Measurements from ENCODE around the gene LPIN1.
A peak's percentile ranks its signal among the peaks of the same experiment; 100 is the strongest.
"Not testable (repeated sequence)": the region's sequence is repeated elsewhere in the genome, so short reads cannot be mapped to it uniquely, and the experiment has no call there.

LPIN1 gene

DNA sequence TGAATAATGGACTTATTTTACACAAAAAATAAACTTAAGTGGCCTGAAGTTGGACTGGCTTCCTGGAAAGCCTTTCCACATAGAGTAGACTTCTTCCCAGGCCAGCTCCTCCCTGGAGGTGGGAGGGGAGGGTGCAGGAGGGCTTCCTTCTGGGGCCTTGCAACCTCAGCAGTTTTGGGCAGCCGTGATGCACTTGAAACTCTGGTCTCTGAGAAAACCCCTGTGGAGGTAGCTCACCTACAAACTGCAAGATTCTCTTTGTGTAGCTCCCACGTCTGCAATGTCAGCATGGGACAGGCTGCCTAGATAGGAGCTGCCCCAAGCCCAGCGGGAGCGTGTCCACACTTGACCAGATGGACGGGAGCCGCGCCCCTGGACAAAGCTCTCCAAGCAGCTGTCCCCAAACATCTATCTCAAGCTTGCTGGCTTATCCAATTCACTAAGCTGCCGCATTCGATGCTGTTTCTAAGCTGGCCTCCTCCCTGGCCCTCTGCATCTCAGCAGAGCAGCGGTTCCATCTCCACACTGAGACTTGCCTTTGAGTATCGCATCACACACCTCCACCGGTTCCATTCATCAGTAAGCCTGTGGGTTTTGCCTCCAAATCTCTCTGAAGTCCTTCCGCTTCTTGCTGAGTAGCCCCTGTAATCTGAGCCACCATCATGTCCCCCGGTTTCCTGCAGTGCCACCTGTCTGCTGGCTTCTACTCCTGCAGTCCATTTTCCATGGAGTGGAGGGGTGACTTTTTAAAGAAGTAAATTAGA is 1.6 kb upstream of the LPIN1 start:
- no peak for DNase-seq (ENCODE audit: low read depth in 2 of 2)

DNA sequence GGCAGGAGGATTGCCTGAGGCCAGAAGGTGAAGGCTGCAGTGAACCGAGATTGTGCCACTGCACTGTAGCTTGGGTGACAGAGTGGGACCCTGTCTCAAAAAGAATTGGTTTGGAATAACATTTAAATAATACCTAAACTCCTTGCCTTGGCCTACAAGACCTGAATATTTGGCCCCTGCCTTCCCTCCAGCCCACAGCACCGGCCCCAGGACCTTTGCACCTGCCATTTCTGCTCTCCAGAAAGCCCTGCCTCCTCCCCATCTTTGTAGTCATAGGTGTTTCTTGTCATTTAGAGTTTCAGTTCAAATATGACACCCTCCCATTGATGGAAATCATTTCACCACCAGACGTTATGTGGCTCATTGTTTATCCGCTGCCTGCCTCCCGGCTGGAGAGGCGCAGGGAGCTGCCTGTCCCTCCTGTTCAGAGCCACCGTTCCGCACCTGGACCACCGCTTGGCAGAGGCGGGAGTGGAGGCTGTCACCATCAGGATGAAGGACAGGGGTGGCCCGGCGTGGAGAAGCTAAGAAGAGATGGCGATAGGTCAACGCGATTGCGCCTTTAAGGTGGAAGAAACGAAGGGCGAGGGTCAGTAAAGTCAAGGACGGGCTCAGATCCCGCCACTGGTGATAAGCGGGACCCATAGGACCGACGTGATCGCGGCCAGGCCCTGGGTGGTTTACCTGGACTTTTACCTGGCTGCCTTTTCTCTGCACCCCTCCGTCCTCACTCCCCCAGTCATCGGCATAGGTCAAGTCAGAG is 638 bp upstream of the LPIN1 start:
- DNase-seq (ENCODE audit: low read depth in 2 of 2): no peak

DNA sequence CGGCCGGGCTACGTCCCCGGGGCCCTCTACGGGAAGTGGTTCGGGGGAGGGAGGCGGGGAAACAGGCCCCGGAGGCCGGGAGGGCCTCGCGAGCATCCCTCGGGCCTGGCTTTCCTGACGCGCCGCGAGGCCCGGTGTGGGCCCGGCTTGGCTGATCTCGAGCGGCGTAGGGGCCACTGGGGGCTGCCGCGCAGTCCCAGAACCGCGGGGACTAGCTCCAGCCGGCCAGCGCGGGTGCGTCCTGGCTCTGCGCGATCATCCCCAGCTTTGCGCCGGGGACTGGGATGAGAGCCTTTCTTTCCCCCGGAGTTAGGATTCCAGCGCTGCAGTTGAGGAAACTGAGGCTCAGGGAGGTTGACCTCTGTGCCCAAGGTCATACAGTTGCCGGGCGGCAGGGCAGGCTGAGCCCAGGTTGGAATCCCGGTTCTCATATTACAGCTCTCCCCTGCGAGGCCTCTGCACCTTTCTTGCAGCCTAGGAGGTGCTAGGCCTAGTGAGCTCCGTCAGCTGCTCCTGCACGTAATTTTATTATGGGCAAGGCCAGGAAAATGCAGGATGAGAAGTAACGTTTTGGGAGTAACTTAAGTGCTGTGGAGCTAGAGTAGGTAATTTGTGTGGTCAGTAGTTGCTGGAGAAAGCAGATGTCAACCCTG is 501 bp downstream of the LPIN1 start:
- no peak for DNase-seq (ENCODE audit: low read depth in 2 of 2)

DNA sequence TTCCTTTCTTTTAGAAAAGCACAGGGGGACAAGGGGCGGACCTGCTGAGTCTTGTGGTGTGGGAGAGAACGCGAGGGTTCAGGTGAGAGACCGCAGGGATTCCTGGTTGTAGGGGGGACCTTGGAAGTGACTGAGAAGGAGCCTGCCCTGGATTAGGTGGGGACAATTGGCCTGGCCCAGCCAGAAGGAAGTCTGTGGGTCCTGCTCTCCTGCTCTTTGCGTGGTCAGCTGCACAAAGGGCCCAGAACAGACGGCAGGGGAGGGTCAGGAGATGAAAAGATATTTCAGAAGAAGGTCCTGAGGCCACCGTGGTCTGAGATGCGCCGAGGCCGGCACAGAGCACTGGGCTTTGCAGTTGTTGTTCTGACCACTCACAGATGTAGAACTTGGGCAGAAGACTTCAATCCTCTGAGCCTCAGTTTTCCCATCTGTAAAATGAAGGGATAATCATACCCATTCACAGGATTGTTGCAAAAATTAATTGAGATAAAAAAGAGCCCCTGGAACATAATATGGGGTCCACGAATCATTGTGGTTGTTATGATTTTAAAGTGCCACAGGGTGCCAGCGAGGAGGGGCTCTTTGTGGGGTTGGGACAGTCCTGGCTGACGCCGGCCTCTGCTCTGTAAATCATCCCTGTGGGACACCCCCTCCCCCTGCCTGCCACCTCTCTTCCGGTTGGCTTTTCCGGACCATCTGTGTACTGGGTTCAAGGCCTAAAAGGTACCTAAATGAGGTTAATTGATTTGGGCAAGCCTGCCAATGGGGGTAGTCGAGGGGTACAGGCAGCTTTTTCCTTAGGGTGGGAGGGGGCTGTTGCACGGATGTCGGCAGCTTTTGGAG is 1.8 kb downstream of the LPIN1 start:
- DNase-seq (ENCODE audit: low read depth in 2 of 2): no peak

DNA sequence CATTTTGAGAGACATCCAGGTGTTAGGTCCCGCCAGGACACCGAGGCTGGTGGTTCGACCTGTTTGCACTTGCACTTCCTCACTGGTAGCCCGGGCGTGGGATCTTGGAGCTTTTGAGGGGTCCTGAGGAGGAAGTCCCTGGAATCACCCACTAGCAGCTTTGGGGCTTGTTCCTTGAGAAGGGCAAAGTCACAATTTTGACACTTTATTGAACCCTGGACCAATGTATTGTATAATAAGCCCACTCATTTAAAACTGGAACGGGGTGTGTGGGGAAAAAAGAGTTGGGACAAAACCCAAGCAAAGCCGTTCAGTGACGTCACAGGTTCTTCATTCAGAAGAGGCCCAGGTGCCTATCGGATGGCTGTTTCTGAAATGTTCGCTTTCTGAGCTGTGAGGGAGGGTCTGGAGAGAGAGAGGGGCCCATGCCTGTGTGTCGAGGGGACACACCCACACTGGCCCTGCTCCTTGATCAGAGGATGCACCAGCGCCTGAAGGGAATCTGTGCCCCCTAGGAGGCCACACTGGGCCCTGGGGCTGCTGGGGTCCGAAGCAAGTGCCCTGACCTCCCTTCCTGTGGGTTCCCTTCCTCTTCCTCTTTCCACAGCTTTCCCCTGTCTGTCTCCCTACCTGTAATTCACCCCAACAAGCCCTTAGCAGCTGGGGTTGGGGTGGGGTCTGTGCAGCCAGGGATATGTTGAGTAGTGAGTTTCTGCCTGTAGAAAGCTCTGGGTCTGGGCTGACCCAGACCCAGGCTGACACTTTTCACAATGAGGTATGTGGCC is 2.6 kb downstream of the LPIN1 start:
- no peak for DNase-seq (ENCODE audit: low read depth in 2 of 2)

DNA sequence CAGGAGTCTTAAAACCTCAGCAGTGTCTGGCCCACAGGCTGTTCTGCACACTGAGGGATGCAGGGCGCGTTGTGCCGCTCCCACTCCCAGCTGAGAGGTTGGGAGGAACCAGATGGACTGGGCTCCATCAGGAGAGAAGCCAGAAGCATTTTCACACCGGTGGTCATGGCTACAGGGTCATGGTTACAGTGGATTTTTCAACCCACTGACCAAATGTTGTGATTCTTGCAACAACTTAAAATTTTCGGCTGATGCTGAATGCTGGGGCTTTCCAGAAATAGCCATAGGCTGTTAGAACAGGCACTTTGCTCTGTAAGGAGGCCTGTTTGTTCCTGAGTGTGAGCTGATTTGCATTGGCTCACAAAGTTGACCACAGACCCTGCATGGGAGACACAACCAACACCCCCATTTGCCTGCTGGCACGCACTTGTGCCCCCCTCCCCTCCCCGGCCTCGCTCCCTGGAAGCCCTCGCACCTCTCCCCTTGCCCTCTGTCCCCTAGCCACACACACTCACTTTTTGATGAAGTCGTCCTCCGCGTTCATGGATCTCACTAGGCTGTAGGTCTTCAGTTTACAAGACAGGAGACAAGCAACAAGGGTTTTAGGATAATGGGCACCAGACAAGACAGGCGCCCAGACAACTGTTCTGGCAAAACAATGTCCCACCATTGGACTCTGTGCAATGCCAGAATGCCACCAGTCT is 3.4 kb downstream of the LPIN1 start:
- DNase-seq (ENCODE audit: low read depth in 2 of 2): no peak

DNA sequence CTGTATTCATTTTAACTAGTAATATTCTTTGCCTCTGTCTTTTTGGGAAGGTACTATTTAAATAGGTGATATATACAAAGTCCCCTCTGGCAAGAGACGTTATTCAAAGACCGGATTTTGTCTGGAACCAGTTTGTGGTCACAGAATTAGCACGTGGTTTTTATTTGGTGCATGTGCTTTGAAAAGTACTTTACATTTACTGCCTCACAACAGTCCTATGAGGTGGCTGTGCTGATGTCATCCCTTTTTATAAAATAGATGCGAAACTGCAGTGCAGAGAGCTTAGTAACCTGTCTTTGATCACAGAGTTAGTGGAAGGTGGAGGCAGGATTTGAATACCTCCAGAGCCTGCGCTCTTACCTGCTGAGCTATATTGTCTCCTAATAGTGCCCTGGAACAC is 4.0 kb downstream of the LPIN1 start:
- no peak for DNase-seq (ENCODE audit: low read depth in 2 of 2)

DNA sequence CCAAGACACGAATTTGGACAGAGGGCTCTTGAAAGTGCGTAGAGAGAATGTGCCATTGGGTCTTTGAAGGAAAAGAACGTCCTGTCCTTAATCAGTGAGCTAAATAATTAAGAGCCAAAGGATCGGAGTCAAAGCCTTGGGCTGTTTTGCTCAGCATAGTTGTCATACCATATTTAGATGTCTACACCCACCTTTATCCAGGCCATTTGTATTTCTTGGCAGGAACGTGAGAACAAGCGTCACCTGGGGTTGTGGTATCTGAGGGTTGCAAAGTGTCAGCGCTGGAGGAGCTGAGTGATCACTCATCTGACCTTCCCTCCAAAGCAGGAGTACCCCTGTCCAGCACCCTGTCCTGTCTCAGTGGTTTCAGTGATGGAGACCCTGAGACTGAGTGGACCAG is 4.5 kb downstream of the LPIN1 start:
- no peak for DNase-seq (ENCODE audit: low read depth in 2 of 2)

DNA sequence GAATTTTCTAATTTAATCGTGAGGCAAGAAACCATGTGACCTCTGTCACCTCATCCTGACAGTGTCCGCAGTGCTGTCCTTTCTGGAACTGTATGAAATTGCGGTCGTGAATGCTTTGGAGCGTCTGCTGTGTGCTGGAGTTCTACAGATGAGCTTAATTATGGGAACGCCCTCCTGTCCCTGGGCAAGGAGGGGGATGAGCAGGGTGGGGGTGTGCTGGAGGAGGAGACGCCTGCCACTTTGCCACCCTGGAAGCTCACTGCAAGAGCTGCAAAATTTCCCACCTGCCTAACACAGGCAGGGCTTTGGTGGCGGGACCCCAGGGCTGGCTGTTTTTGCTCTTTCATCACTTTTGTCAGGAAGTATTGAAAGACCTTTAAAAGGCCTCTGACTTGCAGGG is 6.5 kb downstream of the LPIN1 start:
- no peak for DNase-seq (ENCODE audit: low read depth in 2 of 2)

DNA sequence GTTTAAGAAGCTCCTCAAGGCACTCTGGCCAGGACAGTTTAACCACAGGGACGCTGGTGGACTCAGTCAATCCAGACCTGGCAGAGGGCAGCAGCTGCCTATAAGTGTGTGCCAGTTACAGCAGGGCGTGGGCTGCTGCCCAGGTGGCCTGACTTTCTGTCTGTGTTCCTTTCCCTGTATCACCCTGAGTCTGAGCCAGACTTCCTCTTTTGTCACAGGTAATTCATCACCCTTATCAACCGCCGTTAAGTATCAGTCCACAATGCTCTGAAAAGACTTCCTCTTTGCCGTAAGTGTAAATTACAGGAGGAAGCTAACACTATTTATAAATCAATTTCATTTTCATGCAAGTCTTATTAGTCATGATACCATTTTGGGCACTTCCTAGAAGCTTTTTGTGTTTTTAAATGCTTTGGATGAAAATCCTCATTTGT is 7.0 kb downstream of the LPIN1 start:
- DNase-seq (ENCODE audit: low read depth in 2 of 2): no peak

DNA sequence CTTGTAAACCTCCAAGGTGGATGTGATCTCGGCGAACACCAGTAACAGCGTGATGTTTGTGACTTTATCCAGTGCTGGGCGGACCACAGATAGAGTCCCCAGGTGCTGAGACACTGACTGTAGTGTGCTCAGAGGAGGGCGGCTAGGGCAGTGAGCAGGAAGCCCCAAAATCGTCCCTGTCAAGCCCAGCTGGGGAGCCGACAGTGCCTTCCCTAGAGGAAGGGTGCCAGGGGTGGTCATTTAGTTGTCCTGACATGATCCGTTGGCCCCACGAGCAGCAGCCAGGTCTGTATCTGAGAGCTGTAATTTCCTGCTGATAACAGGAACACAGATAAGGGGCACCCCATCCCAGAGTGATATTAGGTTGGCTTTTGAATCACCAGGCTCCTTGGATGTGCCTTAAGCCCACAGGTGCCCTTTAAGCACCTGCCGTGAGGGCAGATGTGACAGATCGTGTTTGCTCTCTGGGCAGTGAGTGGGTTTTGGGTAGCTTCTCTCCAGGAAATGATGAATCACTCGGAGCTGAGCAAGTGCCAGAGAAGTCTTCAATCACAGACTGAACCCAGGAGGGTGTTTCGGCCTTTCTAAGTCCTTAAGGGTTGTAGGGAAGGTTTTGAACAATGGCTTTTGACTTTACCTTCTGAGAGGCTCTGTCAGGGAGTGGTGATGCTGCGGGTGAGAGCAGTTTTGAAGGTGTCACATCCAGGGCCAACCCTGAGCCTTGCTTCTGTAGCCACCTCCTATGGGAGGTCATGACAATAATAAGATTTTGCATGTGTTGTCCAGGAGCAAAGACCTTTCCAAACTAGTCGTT is 7.7 kb downstream of the LPIN1 start:
- DNase-seq (ENCODE audit: low read depth in 2 of 2): peak in 1 of 2 donors; percentile 24

DNA sequence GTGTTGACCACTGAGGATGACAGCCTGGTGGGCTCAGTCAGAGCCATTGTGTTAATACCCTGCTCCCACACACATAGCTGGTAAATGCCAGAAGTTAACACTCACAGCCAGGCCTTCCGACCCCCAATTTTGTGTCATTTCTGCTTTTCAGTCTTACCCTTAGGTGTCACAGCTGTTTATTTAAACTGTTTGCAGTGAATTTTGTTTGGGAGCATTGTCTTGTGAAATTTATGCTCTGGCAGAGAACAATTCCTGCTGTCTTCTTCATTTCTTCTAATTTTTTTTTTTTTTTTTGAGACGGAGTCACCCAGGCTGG is 8.2 kb downstream of the LPIN1 start:
- DNase-seq (ENCODE audit: low read depth in 2 of 2): no peak

DNA sequence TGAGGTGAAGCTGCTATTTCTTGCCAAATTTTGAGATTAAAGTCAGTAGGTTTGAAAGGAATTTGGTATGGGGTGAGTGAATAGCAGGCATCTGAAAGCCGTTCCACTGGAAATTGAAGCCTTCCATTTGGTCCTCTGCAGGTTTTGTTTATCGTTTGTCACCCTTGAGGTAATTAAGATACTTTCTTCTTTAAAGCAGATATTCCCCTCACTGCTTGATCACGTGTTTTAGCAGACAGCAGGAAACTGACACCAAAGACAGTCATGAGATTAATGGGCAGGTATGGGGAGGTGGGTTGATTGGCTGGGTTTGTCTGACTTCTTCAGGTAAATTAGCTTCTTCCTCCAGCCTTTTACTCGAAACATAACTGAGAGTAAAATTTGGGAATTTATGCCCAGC is 10.7 kb downstream of the LPIN1 start:
- DNase-seq (ENCODE audit: low read depth in 2 of 2): no peak

DNA sequence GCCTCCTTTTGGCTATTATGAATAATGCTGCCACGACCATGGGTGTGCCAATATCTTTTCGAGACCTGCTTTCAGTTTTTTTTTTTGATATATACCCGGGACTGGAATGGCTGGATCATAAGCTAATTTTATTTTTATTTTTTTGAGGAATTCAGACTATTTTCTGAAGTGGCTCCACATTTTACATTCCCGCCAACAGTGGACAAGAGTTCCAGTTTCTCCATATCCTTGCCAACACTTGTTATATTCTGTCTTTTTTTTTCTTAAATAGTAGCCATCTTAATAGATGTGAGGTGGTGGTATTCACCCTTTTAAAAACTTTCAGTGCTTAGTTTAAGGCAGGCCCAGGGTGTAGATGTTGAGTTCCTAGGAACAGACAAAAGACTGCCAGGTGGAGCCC is 11.8 kb downstream of the LPIN1 start:
- no peak for DNase-seq (ENCODE audit: low read depth in 2 of 2)

DNA sequence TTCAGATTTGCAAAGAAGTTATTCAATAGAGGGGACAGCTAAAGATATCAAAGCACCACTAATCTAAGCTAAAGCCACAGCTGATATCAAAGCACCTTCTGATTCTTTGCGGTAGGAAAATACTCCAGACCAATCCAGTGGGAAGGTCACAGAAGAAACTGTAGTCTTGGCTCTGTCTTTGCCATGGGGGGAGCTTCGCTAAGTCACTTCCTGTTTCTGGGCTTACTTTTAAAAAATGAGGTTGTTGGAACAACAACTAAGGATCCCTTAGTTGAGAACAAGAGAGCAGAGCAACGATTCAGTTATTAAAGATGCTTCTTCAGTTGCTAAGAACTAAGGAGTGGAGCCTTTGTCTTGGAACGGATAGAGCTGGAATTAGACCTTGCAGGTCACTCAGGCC is 12.2 kb downstream of the LPIN1 start:
- DNase-seq (ENCODE audit: low read depth in 2 of 2): no peak

DNA sequence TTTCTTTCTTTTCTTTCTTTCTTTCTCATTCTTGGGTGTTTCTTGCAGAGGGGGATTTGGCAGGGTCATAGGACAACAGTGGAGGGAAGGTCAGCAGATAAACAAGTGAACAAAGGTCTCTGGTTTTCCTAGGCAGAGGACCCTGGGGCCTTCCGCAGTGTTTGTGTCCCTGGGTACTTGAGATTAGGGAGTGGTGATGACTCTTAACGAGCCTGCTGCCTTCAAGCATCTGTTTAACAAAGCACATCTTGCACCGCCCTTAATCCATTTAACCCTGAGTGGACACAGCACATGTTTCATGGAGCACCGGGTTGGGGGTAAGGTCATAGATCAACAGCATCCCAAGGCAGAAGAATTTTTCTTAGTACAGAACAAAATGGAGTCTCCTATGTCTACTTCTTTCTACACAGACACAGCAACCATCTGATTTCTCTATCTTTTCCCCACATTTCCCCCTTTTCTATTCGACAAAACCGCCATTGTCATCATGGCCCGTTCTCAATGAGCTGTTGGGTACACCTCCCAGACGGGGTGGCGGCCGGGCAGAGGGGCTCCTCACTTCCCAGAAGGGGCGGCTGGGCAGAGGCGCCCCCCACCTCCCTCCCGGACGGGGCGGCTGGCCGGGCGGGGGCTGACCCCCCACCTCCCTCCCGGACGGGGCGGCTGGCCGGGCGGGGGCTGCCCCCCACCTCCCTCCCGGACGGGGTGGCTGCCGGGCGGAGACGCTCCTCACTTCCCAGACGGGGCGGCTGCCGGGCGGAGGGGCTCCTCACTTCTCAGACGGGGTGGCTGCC is 12.9 kb downstream of the LPIN1 start:
- not testable (repeated sequence) for DNase-seq (ENCODE audit: low read depth in 2 of 2)

DNA sequence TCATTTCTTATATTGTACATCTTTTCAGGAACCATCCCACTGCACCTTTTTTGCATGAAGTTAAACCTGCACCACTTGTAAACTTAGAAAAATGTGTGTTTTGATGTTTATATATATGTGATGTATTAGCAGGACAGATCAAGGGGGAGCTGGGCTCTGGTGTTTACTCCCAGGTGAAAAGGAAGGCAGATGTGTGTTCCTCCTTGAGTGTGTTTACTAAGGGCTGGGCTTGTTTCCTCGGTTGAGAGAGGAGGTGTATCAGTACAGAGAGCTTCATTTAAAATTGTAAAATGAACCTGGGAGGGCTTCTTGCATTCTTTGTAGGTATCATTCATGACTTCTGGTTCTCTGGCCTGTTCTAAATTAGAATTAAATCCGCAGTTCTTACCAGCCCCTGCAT is 14.8 kb downstream of the LPIN1 start:
- DNase-seq (ENCODE audit: low read depth in 2 of 2): no peak

DNA sequence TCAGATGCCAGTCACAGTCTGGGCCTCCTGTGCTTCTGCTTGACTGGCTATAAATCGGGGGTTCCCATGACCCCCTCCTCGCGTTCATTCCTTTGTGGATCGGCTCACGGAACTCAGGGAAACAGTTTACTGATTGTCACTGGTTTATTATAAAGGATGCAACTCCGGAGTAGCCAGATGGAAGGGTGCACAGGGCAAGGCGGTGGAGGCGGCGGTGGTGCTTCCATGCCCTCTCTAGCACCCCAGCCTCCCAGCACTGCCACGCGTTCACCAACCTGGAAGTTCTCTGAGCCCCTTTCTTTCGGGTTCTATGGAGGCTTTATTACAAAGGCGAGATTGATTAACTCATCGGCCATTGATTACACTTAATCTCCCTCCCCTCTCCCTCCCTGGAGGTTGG is 15.6 kb downstream of the LPIN1 start:
- DNase-seq (ENCODE audit: low read depth in 2 of 2): no peak
